Stimulated activated CD8-positive, alpha-beta memory T cell treated with anti-CD3 and anti-CD28 coated beads, Interleukin-15, amount 100 ng/mL, for 1 hour (primary cell): Measurements from ENCODE around the gene CCL25.

Source experiments
- DNase-seq: peaks from one replicate; pipeline ENCODE4 v3.0.0-alpha.2; 2020; ENCODE audit warnings: low read depth

CCL25 gene

GRCh38 chr19:8045872-8046568 is 6.5 kb upstream of the CCL25 start:
- no peak for DNase-seq

DNA sequence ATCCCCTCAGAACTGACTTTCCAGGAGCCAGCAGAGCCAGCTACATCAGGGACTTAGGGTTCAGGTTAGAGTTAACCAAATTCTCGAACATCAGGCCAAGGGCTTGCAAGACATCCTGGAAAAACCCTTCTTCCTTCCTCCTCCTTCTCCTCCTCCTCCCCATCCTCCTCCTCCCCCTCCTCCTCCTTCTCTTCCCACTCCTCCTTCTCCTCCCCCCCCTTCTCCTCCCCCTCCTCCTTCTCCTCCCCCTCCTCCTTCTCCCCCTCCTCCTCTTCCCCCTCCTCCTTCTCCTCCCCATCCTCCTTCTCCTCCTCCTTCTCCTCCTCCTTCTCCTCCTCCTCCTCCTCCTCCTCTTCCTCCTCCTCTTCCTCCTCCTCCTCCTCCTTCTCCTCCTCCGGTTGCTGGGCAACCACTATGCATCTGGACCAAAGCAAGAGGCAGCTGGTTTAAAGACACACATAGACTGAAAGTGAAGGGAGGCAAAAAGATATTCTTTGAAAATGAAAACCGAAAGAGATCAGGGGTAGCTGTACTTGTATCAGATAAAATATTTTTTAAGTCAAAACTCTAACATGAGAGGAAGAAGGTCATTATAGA is 5.9 kb upstream of the CCL25 start:
- no peak for DNase-seq

- peak; percentile 70 for DNase-seq
Measured at GRCh38 chr19:8050274-8051096, 2.1 kb upstream of the CCL25 start.

DNA sequence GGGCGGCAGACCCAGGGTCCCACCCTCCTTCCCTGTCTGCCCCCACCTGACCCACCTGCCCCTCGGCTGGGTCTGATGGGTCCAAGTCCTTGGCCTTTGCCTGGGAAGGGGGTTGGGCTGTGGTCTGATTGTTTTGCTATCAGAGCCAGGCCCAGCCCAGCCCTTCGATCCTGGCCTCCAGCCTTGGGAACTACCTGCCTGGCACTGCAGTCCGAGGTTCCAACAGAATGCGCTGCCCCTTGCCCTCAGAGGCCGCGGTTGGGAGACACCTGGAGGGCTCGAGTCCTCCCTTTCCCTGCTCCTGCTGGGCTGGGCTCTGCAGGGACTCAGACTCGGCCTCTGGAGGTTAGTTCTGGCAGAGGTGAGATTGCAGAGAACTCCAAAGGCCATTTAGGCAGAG is 1.6 kb downstream of the CCL25 start:
- no peak for DNase-seq

DNA sequence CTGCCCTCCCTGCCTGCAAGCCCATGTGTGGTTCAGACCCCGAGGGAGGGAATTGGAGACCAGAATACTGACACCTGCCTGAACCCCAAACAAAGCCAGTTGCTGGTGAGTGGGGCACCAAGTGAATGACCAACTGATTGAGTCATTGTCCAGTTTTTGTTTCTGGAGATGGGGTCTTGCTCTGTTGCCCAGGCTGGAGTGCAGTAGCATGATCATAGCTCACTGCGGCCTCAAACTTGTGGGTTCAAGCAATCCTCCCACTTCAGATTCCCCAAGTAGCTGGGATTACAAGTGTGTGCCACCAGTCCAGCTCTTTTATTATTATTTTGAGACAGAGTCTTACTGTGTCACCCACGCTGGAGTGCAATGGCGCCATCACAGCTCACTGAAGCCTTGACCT is 4.0 kb downstream of the CCL25 start:
- no peak for DNase-seq

DNA sequence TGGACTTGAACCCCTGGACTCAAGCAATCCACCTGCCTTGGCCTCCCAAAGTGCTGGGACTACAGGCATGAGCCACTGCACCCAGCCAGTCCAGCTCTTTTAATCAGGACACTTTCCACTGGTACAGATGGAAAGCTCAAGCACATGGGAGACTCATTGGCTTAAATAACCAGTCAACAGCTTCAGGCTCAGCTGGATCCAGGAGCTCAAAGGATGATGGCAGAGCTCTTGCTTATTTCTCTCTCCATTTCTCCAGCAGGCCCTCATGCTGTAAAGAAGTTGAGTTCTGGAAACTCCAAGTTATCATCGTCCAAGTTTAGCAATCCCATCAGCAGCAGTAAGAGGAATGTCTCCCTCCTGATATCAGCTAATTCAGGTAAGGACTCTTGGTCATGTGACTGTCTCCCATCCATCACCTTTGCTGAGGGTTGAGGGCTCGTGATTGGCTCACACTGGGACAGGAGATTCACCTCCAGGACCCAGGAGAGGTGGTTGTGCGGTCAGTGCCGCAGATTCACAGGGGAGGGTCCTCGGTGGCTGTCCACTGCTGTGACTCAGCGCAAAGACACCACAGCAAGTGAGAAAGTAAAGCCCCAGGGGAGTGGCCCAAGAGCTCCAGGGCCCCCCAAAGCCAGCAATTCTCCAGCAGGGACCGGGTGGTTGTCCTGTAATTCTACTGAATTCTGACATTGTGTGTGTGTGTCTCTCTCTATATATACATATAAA is 5.1 kb downstream of the CCL25 start:
- DNase-seq = no peak

DNA sequence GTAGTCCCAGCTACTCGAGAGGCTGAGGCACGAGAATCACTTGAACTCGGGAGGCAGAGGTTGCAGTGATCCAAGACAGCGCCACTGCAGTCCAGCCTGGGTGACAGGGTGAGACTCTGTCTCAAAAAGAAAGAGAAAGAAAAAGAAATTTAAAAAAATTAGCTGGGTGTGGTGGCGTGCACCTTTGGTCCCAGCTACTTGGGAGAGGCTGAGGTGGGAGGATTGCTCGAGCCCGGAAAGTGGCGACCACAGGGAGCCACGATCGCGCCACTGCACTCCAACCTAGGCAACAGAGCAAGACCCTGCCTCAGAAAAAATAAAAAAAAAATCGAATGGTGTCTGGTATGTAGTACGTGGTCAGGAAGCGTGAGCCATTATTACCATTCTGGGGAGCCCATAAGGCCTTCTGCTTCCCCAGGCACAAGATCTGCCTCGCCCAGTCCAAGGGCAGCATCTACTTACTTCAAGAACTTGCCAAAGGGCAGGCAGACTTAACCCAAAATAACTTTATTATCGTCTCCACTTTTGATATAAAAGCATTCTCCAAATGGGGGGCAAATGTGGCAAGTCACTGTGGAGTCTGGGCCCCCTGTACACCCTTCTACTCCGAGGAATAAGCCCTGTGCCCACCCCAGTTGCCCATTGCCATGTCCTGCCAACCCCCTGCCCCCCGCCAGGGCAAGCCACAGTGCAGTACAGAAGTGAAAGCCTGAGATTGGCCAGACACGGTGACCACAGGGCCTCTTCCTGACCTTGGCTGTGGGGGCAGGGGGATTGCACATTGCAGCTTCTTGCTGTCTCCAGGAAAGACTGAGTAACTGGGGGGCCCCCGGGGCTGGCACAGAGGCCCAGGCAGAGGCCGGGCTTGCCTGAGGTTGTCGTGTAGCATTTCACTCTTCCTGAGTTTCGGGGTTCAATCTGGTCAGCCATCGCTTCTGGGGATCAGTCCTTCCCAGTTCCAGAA is 12.6 kb downstream of the CCL25 start:
- DNase-seq = no peak

GRCh38 chr19:8065875-8066261 is 13.3 kb downstream of the CCL25 start:
- no peak for DNase-seq

DNA sequence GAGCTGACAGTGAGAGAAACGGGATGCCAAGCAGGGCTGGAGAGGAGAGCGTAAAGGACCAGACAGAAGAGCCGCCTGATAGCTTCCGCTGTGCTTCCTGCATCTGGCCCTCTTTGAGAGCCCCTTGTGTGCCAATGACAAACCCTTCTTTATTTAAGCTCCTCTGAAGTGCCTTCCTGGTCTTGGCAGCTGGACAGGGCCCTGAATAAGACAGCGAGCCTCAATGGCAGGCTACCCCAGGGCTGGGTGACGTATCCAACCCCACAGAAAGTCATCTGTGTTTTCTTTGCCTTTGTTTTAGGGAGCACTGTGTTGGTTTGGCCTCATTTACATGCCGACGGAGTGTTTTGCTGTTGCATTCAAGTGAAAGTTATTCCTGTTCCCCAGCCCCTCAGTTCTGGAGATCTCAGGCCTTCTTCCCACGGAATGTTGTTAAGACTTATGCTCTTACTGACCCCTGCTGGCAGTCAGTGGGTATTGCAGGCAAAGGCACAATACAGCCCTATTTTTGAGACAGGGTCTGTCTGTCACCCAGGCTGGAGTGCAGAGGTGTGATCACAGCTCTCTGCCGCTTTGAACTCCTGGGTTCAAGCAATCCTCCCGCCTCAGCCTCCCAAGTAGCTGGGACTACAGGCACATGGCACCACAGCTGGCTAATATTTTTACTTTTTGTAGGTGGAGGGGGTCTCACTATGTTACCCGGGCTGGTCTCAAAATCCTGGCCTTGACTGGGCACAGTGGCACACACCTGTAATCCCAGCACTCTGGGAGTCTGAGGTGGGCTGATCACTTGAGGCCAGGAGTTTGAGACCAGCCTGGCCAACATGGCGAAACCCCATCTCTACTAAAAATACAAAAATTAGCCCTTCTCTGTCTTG is 16.8 kb downstream of the CCL25 start:
- no peak for DNase-seq

DNA sequence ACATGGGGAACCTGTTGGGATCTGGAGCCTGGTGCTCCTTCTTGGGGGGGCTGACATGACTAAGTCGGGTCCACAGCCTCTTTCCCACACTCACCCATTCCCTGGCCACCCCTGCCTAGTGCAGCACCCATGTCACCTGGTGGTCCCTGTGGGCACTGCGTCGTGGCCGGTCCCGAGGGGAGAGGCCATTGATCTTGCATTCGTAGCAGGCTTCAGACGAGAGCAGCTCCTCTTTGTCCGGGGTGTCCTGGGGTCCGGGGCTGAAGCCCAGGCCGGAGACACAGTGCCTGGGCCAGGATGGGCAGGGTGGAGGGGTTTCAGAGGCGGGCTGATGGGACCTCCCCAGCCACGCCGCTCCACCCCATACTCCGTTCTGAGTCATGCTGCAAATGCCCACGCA is 19.4 kb downstream of the CCL25 start:
- DNase-seq = no peak

DNA sequence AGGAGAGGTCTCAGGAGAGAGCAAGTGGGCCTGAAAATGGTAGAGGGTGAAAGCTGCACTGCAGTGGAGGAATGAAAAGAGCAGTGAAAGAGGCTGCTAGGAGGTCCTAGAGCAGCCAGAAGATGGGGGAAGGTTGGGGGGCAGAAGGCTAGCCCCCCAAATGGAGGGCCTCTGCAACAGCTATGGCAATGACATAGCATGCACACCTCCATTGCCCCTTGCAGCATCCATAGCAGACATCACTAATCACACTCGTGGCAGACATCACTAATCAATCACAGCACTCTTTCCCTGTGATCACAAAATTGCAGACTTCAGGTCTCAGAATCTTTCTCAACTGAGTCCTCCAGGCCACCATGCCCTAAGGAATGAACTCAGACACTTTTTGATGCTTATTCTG is 21.9 kb downstream of the CCL25 start:
- no peak for DNase-seq

DNA sequence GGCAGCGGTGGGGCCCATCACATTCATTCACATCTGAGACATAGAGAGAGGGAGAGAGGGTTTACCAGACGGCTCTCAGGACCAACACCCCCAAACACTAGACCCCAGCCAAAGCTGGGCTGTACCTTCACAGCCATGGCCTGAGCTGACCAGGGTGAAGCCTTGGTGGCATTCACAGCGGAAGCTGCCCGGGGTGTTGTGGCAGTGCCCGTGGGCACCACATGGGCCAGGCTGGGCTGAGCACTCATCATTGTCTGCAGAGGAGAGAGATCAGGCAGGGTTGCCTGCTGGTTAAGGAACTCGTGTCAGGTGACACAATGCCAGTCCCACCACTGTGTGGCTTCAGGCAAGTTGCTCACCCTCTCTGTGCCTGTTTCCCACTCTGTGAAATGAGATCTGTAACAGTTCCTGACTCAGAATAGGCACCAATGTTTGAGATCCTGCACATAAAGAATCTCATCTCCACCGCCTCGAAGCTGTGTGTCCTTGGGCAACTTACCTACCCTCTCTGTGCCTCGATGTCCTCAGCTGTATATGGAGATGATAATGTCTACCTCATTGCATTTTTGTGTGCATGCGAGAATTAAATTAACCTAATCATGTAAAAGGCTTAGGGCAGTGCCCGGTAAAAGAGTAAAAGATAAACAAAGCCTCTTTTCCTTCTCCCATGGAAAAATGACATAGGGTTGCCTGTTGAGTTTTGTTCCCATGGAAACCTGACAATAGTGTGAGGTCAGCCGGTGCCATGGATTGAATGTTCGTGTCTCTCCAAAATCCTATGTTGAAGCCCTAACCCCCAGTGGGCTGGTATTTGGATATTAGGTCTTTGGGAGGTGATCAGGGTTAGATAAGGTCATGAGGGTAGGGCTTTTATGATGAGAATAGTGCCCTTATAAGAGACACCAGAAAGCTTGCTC is 22.9 kb downstream of the CCL25 start:
- no peak for DNase-seq

DNA sequence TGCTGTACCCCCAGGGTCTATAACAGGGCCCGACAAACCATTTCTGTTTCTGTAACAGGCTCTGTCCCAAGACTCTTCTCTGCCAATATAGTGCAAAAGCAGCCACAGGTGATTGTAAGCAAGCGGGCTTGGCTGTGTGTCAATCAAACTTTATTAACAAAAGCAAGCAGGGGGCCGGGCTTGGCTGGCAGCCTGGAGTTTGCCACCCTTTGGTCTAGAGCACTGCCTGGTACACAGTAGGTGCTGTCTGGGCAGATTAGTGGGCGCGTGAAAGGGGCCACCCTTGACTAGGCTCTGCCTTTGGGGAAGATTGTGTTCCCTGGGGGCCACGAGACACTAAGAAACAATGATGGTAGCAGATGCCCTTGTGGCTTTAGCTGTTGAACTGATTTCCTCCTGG is 27.4 kb downstream of the CCL25 start:
- DNase-seq = no peak

DNA sequence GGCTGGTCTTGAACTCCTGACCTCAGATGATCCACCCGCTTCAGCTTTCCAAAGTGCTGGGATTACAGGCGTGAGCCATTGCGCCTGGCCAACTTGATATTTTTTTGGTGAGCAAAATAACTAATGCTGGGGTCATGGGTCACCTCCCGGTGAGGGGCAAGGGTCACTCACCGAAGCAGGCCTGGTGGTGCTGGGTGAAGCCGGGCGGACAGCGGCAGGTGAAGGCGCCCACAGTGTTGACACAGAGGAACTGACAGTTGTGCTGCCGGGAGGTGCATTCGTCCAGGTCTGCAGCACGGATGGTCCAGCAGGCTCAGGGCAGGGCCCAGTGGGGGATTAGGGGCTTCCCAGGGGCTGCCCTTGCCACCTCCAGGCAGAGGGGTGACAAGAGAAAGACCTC is 28.3 kb downstream of the CCL25 start:
- no peak for DNase-seq

DNA sequence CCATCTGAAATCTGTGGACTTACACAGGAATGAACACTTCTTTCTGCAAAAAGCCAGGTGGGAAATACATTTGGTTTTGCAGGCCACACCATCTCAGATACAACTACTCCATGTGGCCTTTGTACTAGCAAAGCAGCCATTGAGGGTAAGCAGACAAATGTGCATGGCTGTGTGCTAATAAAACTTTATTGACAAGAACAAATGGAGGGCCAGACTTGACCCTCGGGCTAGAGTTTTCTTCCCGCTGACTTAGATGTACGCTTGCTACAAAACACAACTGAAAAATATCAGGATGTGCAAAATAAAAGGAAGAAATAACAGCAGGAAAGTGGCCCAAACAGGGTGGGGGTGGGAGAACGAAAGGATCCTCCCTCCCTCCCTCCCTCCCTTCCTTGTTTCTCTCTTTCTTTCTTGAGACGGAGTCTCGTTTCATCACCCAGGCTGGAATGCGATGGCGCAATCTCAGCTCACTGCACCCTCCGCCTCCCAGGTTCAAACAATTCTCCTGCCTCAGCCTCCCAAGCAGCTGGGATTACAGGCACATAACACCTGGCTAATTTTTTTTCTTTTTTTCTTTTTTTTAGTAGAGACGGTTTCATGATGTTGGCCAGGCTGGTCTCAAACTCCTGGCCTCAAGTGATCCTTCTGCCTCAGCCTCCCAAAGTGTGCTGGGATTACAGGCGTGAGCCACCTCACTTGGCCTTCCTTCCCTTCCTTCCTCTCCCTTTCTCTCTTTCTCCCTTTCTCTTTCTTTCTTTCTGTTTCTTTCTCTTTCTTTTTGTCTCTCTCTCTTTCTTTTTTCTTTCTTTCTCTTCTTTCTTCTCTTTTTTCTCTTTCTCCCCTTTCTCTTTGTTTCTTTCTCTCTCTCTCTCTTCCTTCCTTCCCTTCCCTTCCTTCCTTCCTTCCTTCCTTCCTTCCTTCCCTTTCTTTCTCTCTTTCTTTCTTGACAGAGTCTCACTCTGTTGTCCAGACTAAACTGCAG is 29.3 kb downstream of the CCL25 start:
- no peak for DNase-seq

GRCh38 chr19:8083141-8083540 is 30.6 kb downstream of the CCL25 start:
- no peak for DNase-seq

GRCh38 chr19:8084152-8084551 is 31.6 kb downstream of the CCL25 start:
- no peak for DNase-seq
